GM18520 (cell line): ENCODE measurements around the gene ZNF688.
"Not testable (repeated sequence)": the region's sequence is repeated elsewhere in the genome, so short reads cannot be mapped to it uniquely, and the experiment has no call there.

Experiments used
- ATAC-seq: cut with Tn5 transposase; IDR thresholded peaks from one replicate; pipeline ENCODE4 v1.9.1; 2021; ENCODE audit not compliant: unreplicated experiment

ZNF688 gene

GRCh38 chr16:30571445-30572322, at the start of gene ZNF688:
TSS of gene ZNF688 (minus strand) at chr16:30571714. CDS start at chr16:30571629, 85 bp downstream.
- peak; percentile 53 for ATAC-seq

- no peak for ATAC-seq
Measured at GRCh38 chr16:30620169-30620568, 48.7 kb upstream of the ZNF688 start.

DNA sequence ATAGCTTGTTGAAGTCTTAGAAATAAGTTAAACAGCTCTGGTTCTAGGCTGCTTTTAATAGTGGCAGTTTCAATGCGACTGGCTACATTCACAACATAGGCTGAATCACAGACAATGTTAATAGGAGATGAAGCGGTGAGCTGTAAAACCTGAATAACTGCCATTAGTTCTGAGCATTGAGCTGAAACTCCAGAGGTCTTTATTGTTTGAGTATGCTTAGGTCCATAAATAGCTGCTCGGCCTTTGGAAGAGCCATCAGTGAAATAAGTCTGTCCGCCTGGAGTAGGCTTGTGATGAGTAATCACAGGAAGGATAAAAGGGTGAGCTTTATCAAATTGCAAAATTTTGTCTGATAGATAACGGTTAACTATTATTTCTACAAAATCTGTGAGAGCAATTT, 48.1 kb upstream of the ZNF688 start:
- no peak for ATAC-seq

- ATAC-seq = no peak
Measured at GRCh38 chr16:30619202-30619601, 47.7 kb upstream of the ZNF688 start.

DNA sequence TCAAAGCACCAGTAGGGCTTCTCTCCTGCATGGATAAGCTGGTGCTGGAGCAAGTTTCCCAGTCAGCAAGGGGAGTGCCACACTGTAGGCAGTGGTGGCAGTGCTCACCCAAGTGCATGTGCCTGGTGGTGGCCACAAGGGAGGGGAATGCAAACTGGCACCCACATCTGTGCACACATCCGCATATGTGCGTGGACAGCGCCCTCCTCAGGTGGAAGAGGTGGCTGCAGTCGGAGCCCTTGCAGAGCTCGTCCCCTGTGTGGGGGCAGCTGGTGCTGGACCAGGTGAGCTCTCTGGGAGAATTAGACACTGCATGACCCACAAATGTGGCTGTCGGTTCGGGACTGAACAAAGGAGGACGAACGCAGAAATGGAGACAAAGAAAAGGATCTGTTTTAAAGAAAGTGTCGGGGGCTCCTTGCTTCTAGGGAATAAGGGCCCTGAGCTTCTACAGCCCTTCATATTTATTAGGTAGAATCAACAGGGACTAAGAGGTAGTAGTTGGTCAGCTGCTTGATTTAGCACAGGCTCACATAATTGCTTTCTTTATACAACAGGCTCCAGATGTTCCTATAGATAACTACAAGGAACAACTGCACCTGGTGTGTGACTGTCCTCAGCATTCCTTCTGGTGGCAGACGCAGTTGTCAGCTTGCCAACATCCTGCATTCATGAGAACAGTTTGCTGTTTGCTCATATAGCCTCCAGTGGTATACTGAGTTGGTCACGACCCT, 44.0 kb upstream of the ZNF688 start:
- ATAC-seq = no peak

DNA sequence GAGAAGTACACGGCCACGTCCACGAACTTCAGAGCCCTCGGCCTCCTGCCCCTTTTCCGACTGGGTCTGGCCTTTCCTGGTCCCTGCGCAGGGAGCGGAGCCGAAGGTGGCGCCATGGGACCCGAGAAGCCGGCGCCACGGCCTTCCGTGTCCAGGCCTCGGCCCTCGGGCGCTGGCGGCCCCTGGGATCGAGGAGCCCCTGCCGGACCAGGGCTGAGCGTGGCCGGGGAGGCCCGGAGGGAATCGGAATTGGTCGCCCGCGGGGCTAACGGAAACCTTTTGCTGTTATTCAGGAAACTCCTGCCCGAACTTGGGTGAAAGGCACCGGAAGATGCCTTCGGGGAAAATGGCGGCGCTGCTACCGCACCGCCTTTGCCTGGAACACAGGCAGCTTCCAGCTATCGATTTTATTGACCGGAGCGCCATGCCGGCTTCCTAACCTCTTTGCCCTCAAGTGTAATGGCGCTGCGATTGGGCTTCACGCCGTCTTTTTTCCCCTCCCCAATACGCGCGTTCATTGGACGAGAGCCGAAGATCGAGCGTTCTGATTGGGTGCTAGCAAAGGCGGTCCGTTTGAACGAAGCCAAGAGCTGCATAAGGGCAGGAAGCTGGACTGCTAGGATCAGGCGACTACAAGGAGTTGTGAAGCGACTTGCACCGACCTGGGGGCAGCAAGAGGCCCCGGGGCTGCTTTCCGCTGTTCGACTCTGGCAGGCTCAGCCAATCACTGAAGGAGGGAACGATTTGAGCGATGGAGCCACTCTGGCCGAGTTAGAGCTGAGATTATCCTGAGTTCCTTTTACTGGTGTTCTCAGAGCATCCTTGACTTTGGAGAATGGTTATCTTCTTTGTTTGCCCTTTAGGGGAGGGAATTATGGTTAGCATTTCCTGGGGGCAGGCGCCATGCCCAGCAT, 38.7 kb upstream of the ZNF688 start, which contains the start of gene ZNF689:
Gene ZNF689 (minus strand): TSS at position 464 of the 914 bp plus-strand sequence. CDS start 348 bp downstream, at position 116.
- peak; percentile 83 for ATAC-seq

DNA sequence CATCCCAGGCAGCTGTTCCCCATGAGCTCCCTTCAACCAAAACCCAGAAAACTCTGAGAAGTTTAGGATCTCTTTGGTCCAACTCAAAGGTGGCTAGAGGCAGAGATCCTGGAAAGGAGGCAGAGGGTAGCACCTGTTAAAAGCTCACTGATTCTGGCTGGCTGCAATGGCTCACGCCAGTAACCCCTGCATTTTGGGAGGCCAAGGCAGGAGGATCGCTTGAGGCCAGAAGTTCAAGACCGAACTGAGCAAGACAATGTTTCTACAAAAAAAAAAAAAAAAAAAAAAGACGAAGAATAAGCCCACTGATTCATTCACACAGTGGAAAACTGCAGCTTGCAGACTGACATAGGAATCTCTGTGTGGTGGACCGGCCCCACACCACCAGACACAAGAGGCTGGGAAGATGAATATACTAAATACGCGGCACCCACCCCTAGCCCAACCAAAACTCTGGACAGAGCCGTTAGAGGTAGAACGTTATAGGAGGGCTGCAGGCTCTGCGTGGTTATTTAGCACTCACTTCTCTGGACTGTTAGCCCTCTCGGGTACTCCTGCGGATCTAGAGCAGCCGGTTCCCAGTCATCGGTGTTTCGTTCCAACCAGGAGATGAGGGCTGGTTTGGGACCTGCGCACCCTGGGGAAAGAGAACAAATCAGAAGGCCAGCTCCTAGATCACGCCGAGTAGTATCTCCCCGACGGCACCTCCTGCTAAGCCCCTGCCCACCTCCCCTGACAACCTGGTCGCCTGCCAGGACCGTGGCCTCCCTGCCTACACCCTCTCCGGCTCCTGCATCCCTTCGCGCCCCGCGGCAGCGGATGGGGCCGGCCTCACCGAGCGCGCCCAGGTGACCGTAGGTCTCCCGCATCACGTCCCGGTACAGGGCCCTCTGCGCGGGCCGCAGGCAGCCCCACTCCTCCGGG, 37.8 kb upstream of the ZNF688 start:
- peak; percentile 21 for ATAC-seq

DNA sequence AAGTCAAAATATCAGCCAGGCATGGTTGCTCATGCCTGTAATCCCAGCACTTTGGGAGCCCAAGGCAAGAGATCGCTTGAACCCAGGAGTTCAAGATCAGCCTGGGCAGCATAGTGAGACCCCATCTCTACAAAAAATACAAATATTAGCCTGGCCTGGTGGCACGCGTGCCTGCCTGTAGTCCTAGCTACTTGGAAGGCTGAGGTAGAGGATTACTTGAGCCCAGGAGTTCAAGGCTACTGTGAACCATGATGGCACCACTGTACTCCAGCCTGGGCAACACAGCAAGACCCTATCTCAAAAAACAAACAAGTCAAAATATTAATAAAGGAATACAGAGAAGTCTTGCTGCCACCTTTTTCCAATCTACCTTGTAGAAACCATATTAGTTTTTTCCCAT, 34.5 kb upstream of the ZNF688 start:
- no peak for ATAC-seq

GRCh38 chr16:30605158-30605557, 33.6 kb upstream of the ZNF688 start:
- ATAC-seq = no peak

GRCh38 chr16:30604316-30604947, 32.9 kb upstream of the ZNF688 start:
- ATAC-seq = no peak

DNA sequence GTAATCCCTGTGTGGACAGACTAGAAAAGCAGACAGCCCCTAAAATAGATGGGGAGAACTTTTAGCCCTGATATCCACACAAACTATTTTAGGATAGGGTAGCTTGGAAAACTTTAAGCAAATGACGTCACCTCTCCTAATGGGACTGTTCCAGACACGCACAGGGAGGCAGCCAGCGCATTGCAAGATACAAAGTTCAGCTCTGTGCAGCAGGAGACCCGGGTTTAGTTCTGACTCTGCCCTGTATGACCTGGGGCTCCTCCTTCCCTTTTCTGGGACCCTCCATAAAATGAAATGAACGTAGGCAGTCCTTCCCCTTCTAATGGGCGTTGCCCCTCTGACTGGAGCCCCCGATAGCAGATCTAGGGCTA, 32.4 kb upstream of the ZNF688 start:
- no peak for ATAC-seq

DNA sequence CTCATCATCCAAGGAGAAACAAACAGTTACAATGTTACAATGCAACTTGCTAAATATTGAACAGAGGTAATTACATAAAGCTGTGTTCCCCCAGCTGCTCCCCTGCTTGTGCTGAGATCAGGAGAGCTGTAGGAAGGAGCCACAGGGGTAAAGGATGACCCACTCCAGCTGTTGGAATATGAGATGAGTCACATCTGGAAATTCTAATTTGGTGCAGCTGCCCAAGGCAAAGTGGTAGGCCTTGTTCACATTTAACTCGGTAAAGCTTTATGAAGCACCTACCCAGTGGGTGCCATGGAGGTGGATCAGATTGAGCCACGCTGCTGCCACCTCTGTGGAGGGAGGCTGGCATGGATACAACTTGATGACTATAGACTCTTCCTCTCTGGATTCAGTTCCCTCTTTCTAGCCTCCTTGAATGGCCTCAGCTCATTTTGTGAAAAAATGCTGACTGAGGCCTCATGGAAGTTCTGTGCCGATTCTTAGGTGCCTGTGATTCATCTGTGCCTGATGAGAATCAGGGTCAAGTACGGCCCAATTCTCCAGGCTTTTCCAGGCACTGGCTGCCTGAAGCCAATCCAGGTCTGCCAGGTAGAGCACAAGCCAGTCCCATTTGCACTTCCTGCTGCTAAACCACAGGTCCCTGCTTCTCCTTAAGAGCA, 31.2 kb upstream of the ZNF688 start:
- no peak for ATAC-seq

GRCh38 chr16:30601966-30602365, 30.5 kb upstream of the ZNF688 start:
- no peak for ATAC-seq

DNA sequence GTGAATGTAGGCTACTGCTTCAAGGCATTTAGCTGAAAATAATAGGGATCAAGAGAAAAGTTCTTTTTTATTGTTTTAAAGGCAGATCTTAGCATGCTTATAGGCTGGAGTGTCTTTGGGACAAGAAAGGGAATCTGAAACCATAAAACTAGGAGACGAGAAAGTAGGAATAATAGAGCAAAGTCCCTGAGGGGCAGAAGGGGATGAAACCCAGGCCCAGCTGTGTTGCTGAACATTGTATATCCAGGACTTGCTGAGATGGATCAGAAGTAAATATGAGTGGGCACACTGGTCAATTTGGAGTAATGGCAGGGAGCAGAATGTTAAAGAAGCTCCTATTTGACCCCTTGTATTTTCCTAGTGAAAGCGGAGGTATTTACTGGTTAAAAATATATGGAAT, 29.4 kb upstream of the ZNF688 start:
- ATAC-seq = no peak

DNA sequence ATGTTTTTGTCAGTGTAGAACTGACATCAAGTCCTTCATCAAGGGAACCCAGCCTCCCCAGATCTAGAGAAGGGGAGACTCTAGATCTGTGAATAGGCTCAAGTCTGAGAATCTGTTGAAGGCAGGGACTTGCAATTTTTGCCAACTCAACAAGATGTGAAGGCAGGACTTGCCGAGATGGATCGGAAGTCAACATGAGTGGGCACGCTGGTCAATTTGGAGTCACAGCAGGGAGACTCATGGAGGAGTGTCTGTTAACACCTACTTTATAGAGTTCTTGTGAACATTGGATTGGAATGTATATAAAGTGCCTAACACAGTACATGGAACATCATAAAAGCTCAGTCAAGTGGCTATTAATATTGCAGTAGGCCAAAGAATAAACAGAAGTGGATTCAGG, 28.7 kb upstream of the ZNF688 start:
- no peak for ATAC-seq

GRCh38 chr16:30592871-30593270, 21.4 kb upstream of the ZNF688 start:
- no peak for ATAC-seq

GRCh38 chr16:30590869-30591268, 19.4 kb upstream of the ZNF688 start:
- not testable (repeated sequence) for ATAC-seq

GRCh38 chr16:30589582-30589981, 18.1 kb upstream of the ZNF688 start:
- not testable (repeated sequence) for ATAC-seq

DNA sequence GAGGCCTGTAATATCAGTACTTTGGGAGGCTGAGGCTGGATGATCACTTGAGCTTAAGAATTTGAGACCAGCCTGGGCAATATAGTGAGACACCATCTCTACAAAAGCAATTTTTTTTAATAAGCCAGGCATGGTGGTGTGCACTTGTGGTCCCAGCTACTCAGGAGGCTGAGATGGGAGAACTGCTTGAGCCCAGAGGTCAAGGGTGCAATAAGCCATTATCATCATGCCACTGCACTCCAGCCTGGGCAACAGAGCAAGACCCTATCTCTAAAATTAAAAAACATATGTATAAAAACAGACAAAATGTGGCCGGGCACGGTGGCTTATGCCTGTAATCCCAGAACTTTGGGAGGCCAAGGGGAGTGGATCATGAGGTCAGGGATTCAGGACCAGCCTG, 17.1 kb upstream of the ZNF688 start:
- ATAC-seq = no peak
